ENCODE measurements around the gene MEA1. TPM values are rescaled to one million over a fixed set of nuclear protein-coding genes. Genes with fewer than 3 reads are reported as not detected.

The MEA1 gene
- total and polyA plus RNA-seq, 4 donors, result 10.7 to 50.3 (median 30.6) TPM

GRCh38 chr6:42979523-42980177 is 34.1 kb downstream of the MEA1 start (continued):
- no peak for TF ChIP-seq CTCF (IDR thresholded peaks at IDR 0.05; ENCODE audit: low read depth, low read length, missing input control)
- no peak for TF ChIP-seq EGR1 (IDR thresholded peaks at IDR 0.05; ENCODE audit: low read depth in 2 of 2)
- TF ChIP-seq, protein P1, sequence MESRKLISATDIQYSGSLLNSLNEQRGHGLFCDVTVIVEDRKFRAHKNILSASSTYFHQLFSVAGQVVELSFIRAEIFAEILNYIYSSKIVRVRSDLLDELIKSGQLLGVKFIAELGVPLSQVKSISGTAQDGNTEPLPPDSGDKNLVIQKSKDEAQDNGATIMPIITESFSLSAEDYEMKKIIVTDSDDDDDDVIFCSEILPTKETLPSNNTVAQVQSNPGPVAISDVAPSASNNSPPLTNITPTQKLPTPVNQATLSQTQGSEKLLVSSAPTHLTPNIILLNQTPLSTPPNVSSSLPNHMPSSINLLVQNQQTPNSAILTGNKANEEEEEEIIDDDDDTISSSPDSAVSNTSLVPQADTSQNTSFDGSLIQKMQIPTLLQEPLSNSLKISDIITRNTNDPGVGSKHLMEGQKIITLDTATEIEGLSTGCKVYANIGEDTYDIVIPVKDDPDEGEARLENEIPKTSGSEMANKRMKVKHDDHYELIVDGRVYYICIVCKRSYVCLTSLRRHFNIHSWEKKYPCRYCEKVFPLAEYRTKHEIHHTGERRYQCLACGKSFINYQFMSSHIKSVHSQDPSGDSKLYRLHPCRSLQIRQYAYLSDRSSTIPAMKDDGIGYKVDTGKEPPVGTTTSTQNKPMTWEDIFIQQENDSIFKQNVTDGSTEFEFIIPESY (IDR thresholded peaks at IDR 0.05), result no peak

DNA sequence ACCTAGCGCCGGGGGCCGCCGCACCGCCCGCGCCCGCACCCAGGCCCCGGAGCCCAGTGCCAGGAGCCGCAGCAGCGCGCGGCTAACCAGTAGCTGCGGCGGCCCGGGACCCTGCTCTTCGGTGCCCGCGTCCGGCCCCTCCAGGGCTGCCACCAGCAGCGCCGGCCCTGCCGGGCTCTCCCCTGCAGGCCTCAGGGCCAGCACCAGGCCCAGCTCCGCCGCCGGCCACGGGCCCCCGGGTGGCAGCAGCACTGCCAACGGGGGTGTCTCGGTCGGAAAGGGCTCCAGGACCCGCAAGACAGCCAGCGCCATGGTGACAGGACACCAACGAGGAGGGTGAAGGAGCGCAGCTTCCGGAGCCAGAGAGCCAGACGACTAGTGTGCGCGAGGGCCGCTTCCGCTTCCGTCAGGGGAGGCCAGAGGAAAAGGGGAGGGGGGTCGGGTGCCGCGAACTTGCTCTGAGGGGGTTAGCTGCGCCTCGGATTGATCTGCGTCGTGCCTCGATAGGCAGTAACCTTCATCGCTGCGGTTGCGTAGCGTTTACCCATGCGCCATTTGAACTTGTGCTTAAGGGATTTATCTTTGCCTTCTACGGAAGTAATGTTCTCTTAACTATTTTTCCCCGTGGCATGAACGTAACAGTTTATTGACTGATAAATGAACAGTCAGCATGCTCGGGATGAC is 34.8 kb downstream of the MEA1 start, which contains the start of gene PEX6:
TSS of gene PEX6 (minus strand) at position 343 of the 684 bp plus-strand sequence. CDS start at position 312, 31 bp downstream.
- H3K9me3 ChIP-seq (ENCODE audit: control insufficient read depth in 4 of 4, low read length in 3 of 4), result no peaks in the 10 kb centered on the region
- peak within 1 kb of the TSS; percentile 76 to 91 (median 81) for H3K4me3 ChIP-seq (ENCODE audit: low read depth in 1 of 3, low read length in 3 of 3)
- H3K27me3 ChIP-seq (ENCODE audit: control insufficient read depth in 4 of 4, insufficient read depth in 4 of 4, low read length in 3 of 4), result no peaks in the 10 kb centered on the region
- H3K9ac ChIP-seq (ENCODE audit: low read depth in 1 of 2, low read length in 2 of 2), result peak within 1 kb of the TSS; percentile 83 to 86
- peak within 1 kb of the TSS; percentile 63 to 87 for H3K27ac ChIP-seq (ENCODE audit: low read depth in 1 of 2, low read length in 2 of 2)
- TF ChIP-seq HNF4G (IDR thresholded peaks at IDR 0.05) (no peak), GABPA (IDR thresholded peaks at IDR 0.05 in 1 of 2, conservative IDR thresholded peaks at IDR 0.05 in 1 of 2) (peak; percentile 83 to 93), NR2F2 (IDR thresholded peaks at IDR 0.05) (no peak), SP1 (IDR thresholded peaks at IDR 0.05) (peak; percentile 64), TAF1 (conservative IDR thresholded peaks at IDR 0.05) (peak; percentile 74), RXRA (IDR thresholded peaks at IDR 0.05) (peak; percentile 40 to 51), CTCF (IDR thresholded peaks at IDR 0.05; ENCODE audit: low read depth, low read length, missing input control) (no peak), RAD21 (IDR thresholded peaks at IDR 0.05) (peak in 1 of 2 donors; percentile 42), YY1 (IDR thresholded peaks at IDR 0.05) (peak; percentile 61), JUND (IDR thresholded peaks at IDR 0.05) (no peak), HNF4A (conservative IDR thresholded peaks at IDR 0.05) (peak in 1 of 2 donors; percentile 15), FOXA2 (IDR thresholded peaks at IDR 0.05) (no peak), EGR1 (IDR thresholded peaks at IDR 0.05; ENCODE audit: low read depth in 2 of 2) (peak; percentile 52 to 61), FOXA1 (IDR thresholded peaks at IDR 0.05) (peak; percentile 6)
- TF ChIP-seq, protein P2, sequence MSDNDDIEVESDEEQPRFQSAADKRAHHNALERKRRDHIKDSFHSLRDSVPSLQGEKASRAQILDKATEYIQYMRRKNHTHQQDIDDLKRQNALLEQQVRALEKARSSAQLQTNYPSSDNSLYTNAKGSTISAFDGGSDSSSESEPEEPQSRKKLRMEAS (IDR thresholded peaks at IDR 0.05), result peak; percentile 81
- TF ChIP-seq, protein P1 (IDR thresholded peaks at IDR 0.05), result no peak
- TF ChIP-seq, protein P3, sequence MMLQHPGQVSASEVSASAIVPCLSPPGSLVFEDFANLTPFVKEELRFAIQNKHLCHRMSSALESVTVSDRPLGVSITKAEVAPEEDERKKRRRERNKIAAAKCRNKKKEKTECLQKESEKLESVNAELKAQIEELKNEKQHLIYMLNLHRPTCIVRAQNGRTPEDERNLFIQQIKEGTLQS (IDR thresholded peaks at IDR 0.05), result no peak
- TF ChIP-seq, protein P4, sequence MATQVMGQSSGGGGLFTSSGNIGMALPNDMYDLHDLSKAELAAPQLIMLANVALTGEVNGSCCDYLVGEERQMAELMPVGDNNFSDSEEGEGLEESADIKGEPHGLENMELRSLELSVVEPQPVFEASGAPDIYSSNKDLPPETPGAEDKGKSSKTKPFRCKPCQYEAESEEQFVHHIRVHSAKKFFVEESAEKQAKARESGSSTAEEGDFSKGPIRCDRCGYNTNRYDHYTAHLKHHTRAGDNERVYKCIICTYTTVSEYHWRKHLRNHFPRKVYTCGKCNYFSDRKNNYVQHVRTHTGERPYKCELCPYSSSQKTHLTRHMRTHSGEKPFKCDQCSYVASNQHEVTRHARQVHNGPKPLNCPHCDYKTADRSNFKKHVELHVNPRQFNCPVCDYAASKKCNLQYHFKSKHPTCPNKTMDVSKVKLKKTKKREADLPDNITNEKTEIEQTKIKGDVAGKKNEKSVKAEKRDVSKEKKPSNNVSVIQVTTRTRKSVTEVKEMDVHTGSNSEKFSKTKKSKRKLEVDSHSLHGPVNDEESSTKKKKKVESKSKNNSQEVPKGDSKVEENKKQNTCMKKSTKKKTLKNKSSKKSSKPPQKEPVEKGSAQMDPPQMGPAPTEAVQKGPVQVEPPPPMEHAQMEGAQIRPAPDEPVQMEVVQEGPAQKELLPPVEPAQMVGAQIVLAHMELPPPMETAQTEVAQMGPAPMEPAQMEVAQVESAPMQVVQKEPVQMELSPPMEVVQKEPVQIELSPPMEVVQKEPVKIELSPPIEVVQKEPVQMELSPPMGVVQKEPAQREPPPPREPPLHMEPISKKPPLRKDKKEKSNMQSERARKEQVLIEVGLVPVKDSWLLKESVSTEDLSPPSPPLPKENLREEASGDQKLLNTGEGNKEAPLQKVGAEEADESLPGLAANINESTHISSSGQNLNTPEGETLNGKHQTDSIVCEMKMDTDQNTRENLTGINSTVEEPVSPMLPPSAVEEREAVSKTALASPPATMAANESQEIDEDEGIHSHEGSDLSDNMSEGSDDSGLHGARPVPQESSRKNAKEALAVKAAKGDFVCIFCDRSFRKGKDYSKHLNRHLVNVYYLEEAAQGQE (IDR thresholded peaks at IDR 0.05), result peak; percentile 70
- DNase-seq (ENCODE audit: low spot score), result peak; percentile 75
- H3K36me3 ChIP-seq (ENCODE audit: control insufficient read depth in 4 of 4, insufficient read depth in 3 of 4, low read depth in 1 of 4, low read length in 3 of 4), result peaks cover 0 to 2% (median 0%) of the 10 kb centered on the region in 4 donors
- H3K4me1 ChIP-seq (ENCODE audit: control insufficient read depth in 4 of 4, insufficient read depth in 4 of 4, low read length in 3 of 4), result peaks cover 15 to 26% (median 21%) of the 10 kb centered on the region in 4 donors
- WGBS, result under 1% methylated on average over 59 of the region's 59 CpGs
